HepG2 (cell line): Measurements from ENCODE around the gene DDX46. TPM values are rescaled to one million over a fixed set of nuclear protein-coding genes. Genes with fewer than 3 reads are reported as not detected.

Experiments
- FOXA1 ChIP-seq, 2 experiments: fragments of 450-650 bp in 1 of 2; sonication (generic) in 1 of 2; formaldehyde crosslinking in 1 of 2; IDR thresholded peaks; 2 replicates each; pipeline versions ENCODE4 v1.4.0 to v1.6.1; 2016 to 2020; ENCODE audit warnings: missing genetic modification reagents in 1 of 2
- KIAA2018 ChIP-seq: sonication (generic); formaldehyde crosslinking; IDR thresholded peaks from 2 replicates; pipeline ENCODE4 v1.5.0; 2020; ENCODE audit warnings: mild to moderate bottlenecking, missing genetic modification reagents, borderline replicate concordance
- NFAT5 ChIP-seq: sonication (generic); formaldehyde crosslinking; IDR thresholded peaks from 2 replicates; pipeline ENCODE4 v1.4.0; 2020; ENCODE audit warnings: missing genetic modification reagents
- RNF2 ChIP-seq: fragments of 450-650 bp; conservative IDR thresholded peaks from 2 replicates; pipeline ENCODE4 v1.6.1; 2016; ENCODE audit warnings: low read depth
- SP140L ChIP-seq: sonication (generic); formaldehyde crosslinking; IDR thresholded peaks from 2 replicates; pipeline ENCODE4 v1.4.0; 2020; ENCODE audit warnings: missing genetic modification reagents, borderline replicate concordance
- ZFP82 ChIP-seq: sonication (generic); formaldehyde crosslinking; IDR thresholded peaks from 2 replicates; pipeline ENCODE4 v1.5.1; 2020; ENCODE audit warnings: mild to moderate bottlenecking, missing genetic modification reagents, borderline replicate concordance
- ZNF205 ChIP-seq: IDR thresholded peaks from 2 replicates; pipeline ENCODE4 v1.6.1; 2018; ENCODE audit warnings: missing biosample characterization, missing genetic modification reagents
- ZNF562 ChIP-seq: sonication (generic); formaldehyde crosslinking; IDR thresholded peaks from 2 replicates; pipeline ENCODE4 v1.8.0; 2022; ENCODE audit warnings: missing genetic modification reagents, borderline replicate concordance
- ZNF674 ChIP-seq: sonication (generic); formaldehyde crosslinking; IDR thresholded peaks from 2 replicates; pipeline ENCODE4 v1.5.0; 2020; ENCODE audit warnings: low read depth, mild to moderate bottlenecking, missing genetic modification reagents
- polyA plus RNA-seq, 8 experiments: library from polyadenylated mRNA; depleted of rRNA in 3 of 8; stranded (reverse) in 7 of 8; unstranded in 1 of 8; fragments of >200 nt; fragmentation: Illumina TruSeq in 4 of 8; extraction: Trizol in 4 of 8; gene quantifications; 2 replicates each; pipeline versions ENCODE4 v1.2.1 to v1.2.3, GENCODE V29; 2011 to 2016; ENCODE audit warnings: low read depth in 4 of 8, missing spikeins in 1 of 8, mixed read lengths in 1 of 8; ENCODE audit not compliant: insufficient read depth in 1 of 8
- total RNA-seq, 5 experiments: library from RNA; depleted of rRNA; stranded (reverse); fragments of >200 nt; fragmentation: Illumina TruSeq; extraction: Trizol; gene quantifications; 2 replicates each; pipeline ENCODE4 v1.2.3, GENCODE V29; 2016; ENCODE audit warnings: low read depth in 1 of 5
- TF ChIP-seq, protein P1 (sequence below): sonication (generic); formaldehyde crosslinking; IDR thresholded peaks from 2 replicates; pipeline ENCODE4 v1.5.1; 2020; ENCODE audit warnings: mild to moderate bottlenecking, missing genetic modification reagents

Gene DDX46
- total and polyA plus RNA-seq, 2 of the 13 experiments (the other 11 are each of a cell fraction or from before 2014, with no cell fraction given) = 27.3 to 59.3 TPM

DNA sequence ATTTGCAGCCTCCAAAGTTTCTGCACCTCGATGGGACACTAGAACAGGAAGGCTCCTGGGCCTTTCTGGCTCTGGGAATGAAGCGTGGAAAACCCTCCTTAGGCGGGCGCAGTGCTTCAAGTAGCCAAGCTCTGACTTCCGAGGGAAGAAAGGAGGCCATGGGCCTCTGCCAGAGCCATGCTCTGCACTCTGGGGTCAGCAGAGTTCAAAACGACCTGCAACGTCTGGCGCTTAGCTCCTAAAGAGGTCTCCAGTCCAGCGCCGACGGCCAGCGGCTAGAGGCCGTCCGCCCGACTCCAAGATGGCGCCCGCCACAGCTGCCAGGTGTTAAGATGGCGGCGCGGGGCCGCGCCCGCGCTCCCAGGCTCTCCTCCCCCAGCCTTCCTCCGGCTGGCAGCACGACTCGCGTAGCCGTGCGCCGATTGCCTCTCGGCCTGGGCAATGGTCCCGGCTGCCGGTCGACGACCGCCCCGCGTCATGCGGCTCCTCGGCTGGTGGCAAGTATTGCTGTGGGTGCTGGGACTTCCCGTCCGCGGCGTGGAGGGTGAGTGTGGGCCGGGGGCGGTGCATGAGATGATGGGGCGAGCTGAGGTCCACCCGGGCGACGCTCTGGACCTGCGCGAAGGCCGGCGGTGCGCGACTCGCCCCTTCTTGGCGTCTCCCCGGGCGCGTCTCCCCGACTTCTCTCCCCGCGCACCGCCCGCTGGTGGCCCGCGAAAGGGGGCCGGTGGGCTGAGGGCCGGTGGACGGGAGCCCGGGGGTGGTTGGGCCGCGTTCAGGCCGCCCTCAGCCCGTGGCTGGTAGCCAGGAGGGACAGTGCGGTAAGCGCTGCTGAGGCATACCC lies 115.6 kb downstream of the DDX46 start, which contains the start of gene TXNDC15 (continued):
- TF ChIP-seq KIAA2018 (CRISPR knock-in tag) (no peak), RNF2 (no peak), FOXA1 (IDR thresholded peaks at IDR 0.05) (no peak), FOXA1 (CRISPR knock-in tag; IDR thresholded peaks at IDR 0.05) (no peak), ZNF562 (CRISPR knock-in tag) (no peak), ZNF674 (CRISPR knock-in tag) (peak; percentile 82), ZFP82 (CRISPR knock-in tag) (peak; percentile 94), SP140L (CRISPR knock-in tag) (no peak), ZNF205 (CRISPR knock-in tag) (peak; percentile 51), NFAT5 (CRISPR knock-in tag) (peak; percentile 78)
- TF ChIP-seq, protein P1, sequence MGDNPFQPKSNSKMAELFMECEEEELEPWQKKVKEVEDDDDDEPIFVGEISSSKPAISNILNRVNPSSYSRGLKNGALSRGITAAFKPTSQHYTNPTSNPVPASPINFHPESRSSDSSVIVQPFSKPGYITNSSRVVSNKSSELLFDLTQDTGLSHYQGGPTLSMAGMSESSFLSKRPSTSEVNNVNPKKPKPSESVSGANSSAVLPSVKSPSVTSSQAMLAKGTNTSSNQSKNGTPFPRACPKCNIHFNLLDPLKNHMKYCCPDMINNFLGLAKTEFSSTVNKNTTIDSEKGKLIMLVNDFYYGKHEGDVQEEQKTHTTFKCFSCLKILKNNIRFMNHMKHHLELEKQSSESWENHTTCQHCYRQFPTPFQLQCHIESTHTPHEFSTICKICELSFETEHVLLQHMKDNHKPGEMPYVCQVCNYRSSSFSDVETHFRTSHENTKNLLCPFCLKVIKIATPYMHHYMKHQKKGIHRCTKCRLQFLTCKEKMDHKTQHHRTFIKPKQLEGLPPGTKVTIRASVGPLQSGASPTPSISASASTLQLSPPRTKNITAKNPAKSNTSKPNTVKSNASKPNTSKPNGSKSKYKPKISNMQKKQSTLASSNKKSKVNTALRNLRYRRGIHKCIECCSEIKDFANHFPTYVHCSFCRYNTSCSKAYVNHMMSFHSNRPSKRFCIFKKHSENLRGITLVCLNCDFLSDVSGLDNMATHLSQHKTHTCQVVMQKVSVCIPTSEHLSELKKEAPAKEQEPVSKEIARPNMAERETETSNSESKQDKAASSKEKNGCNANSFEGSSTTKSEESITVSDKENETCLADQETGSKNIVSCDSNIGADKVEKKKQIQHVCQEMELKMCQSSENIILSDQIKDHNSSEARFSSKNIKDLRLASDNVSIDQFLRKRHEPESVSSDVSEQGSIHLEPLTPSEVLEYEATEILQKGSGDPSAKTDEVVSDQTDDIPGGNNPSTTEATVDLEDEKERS (CRISPR knock-in tag) = peak; percentile 84; the same call in 1 of the 2 replicates
